Activated CD8-positive, alpha-beta memory T cell treated with anti-CD3 and anti-CD28 coated beads, Interleukin-2, amount 50 U/mL, for 1 hour (primary cell): Measurements from ENCODE around the gene PRR36.
"Not testable (repeated sequence)": the region's sequence is repeated elsewhere in the genome, so short reads cannot be mapped to it uniquely, and the experiment has no call there.

Source experiments
- DNase-seq: peaks from one replicate; pipeline ENCODE4 v3.0.0-alpha.2; 2020; ENCODE audit errors: extremely low read depth

The PRR36 gene

GRCh38 chr19:7874076-7874896, at the start of gene PRR36:
Gene PRR36 (minus strand): TSS chr19:7874390. CDS start chr19:7873689, 701 bp downstream.
- DNase-seq = no peak

GRCh38 chr19:7923295-7924191, 49.4 kb upstream of the PRR36 start:
- DNase-seq = no peak

GRCh38 chr19:7922836-7923195, 48.6 kb upstream of the PRR36 start:
- DNase-seq = no peak

- no peak for DNase-seq
These were observed 48.0 kb upstream of the PRR36 start for GRCh38 chr19:7921967-7922835.

GRCh38 chr19:7921302-7921966, 47.2 kb upstream of the PRR36 start:
- no peak for DNase-seq

GRCh38 chr19:7920519-7921301, 46.5 kb upstream of the PRR36 start:
- DNase-seq = peak; percentile 100

- DNase-seq = peak; percentile 90
These were observed 45.7 kb upstream of the PRR36 start, which contains the start of gene SNAPC2 for GRCh38 chr19:7919610-7920518. Gene SNAPC2 (plus strand): TSS chr19:7920338. CDS start chr19:7920367, 29 bp downstream.

- DNase-seq = no peak
These were observed 44.6 kb upstream of the PRR36 start for GRCh38 chr19:7918615-7919421.

- not testable (repeated sequence) for DNase-seq
These were observed 43.9 kb upstream of the PRR36 start for GRCh38 chr19:7918062-7918614.

- no peak for DNase-seq
These were observed 43.3 kb upstream of the PRR36 start for GRCh38 chr19:7917267-7918061.

- no peak for DNase-seq
These were observed 42.7 kb upstream of the PRR36 start for GRCh38 chr19:7916955-7917266.

GRCh38 chr19:7916103-7916954, 42.1 kb upstream of the PRR36 start:
- no peak for DNase-seq

- no peak for DNase-seq
These were observed 41.3 kb upstream of the PRR36 start for GRCh38 chr19:7915250-7916102.

- DNase-seq = no peak
These were observed 40.4 kb upstream of the PRR36 start, which contains the start of gene TGFBR3L for GRCh38 chr19:7914598-7915045. Gene TGFBR3L (plus strand): TSS chr19:7914830.

- DNase-seq = no peak
These were observed 39.9 kb upstream of the PRR36 start for GRCh38 chr19:7914099-7914498.
